Hepatocyte (in vitro differentiated cells): Measurements from ENCODE around the gene ST3GAL5.

ENCODE experiments used
- EZH2 ChIP-seq: fragments of 200-600 bp; sonication (generic); IDR thresholded peaks from 2 replicates; pipeline ENCODE4 v1.6.1; 2016; ENCODE audit warnings: antibody characterized with exemption, mild to moderate bottlenecking, borderline replicate concordance
- TF ChIP-seq, protein P1 (sequence below): fragments of 200-600 bp; sonication (generic); IDR thresholded peaks from 2 replicates; pipeline ENCODE4 v1.5.1; 2016; ENCODE audit warnings: antibody characterized with exemption, mild to moderate bottlenecking; ENCODE audit not compliant: poor library complexity

DNA sequence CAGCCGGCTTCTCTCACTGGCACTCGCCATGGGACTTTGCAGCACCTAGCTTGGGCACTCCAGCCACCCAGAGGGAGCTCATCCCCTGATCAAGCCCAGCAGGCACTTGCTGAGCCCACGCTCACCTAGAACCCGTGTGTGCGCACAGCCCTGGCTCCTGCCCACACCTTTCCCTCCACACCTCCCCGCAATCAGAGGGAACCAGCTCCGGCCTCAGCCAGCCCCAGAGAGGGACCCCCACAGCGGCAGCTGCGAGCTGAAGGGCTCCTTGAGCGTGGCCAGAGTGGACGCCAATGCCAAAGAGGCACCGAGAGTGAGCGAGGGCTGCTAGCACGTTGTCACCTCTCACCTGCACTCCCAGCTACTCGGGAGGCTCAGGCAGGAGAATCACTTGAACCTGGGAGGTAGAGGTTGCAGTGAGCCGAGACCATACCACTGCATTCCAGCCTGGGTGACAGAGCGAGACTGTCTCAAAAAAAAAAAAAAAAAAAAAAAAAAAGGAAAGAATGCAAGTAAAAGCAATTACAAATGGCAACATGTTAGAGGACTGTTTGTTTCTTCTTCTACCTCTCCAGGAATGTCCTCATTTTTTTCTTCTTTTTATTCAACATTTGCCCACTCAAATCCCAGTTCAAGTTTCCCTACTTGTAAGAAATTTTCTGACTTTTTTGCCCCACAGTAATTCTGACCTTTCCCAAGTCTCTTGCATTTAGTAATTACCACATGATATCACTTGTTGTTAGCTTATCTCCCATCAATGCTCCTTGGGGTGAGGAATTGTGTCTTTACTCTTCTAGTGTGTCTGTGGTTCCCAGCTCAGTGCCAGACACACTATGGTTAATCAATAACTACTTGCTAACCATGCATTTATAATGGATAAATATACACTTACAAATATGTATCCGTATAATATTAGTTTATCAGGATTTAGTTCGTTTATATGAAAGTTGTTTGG, 40.6 kb upstream of the ST3GAL5 start:
- TF ChIP-seq, protein P1, sequence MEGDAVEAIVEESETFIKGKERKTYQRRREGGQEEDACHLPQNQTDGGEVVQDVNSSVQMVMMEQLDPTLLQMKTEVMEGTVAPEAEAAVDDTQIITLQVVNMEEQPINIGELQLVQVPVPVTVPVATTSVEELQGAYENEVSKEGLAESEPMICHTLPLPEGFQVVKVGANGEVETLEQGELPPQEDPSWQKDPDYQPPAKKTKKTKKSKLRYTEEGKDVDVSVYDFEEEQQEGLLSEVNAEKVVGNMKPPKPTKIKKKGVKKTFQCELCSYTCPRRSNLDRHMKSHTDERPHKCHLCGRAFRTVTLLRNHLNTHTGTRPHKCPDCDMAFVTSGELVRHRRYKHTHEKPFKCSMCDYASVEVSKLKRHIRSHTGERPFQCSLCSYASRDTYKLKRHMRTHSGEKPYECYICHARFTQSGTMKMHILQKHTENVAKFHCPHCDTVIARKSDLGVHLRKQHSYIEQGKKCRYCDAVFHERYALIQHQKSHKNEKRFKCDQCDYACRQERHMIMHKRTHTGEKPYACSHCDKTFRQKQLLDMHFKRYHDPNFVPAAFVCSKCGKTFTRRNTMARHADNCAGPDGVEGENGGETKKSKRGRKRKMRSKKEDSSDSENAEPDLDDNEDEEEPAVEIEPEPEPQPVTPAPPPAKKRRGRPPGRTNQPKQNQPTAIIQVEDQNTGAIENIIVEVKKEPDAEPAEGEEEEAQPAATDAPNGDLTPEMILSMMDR, result no peak
- TF ChIP-seq EZH2, result no peak
